Activated T-helper 2 cell treated with anti-CD3 and anti-CD28 coated beads, Interferon-gamma antibody, Interleukin-2, Interleukin-4, amounts not matched to agents 10 μg/mL and 5 μg/mL and 100 μg/mL, durations not matched to agents 14 hours and 24 hours and 36 hours (primary cell): ENCODE results near the gene CDK19. TPM values are rescaled to one million over a fixed set of nuclear protein-coding genes. Genes with fewer than 3 reads are reported as not detected.
"Not testable (repeated sequence)": the region's sequence is repeated elsewhere in the genome, so short reads cannot be mapped to it uniquely, and the experiment has no call there.

ENCODE experiments used
- DNase-seq: peaks from one replicate; pipeline ENCODE4 v3.0.0; 2021; ENCODE audit warnings: low spot score
- H3K27ac Mint-ChIP-seq: one replicate; pipeline ENCODE4 v1.8.0; 2021; ENCODE audit warnings: mixed read lengths
- H3K27me3 Mint-ChIP-seq: one replicate; pipeline ENCODE4 v1.8.0; 2021; ENCODE audit warnings: low read depth, mixed read lengths
- H3K36me3 Mint-ChIP-seq: one replicate; pipeline ENCODE4 v1.8.0; 2021; ENCODE audit warnings: low read depth, mixed read lengths
- H3K4me1 Mint-ChIP-seq: one replicate; pipeline ENCODE4 v1.8.0; 2021; ENCODE audit warnings: low read depth, mixed read lengths
- H3K4me3 Mint-ChIP-seq: one replicate; pipeline ENCODE4 v1.8.0; 2021; ENCODE audit warnings: low read depth, mild to moderate bottlenecking, moderate library complexity, mixed read lengths
- H3K9me3 Mint-ChIP-seq: one replicate; pipeline ENCODE4 v1.8.0; 2021; ENCODE audit warnings: mixed read lengths
- intact Hi-C: fragments of 100-400 bp; cut with micrococcal nuclease; formaldehyde crosslinking; loops from one replicate; pipeline ENCODE4 v1.15.1; 2023
- total RNA-seq: library from RNA; stranded (reverse); gene quantifications from 2 replicates; pipeline ENCODE4 v1.2.3, GENCODE V29; 2022

The CDK19 gene
- total RNA-seq: 19.0 and 22.6 TPM in 2 replicates

- peak; percentile 98 for DNase-seq
- peaks cover 46% of the 10 kb centered on the region for H3K4me1 Mint-ChIP-seq
- H3K36me3 Mint-ChIP-seq: peaks cover 4% of the 10 kb centered on the region
- intact Hi-C loops: loop anchor here (1.0 to 10.0 kb wide), 11 partner anchors 31 to 1227 kb away; partner anchors contain the start of genes AMD1, CDC40, REV3L and RPF2
- H3K27ac Mint-ChIP-seq: peak within 1 kb of the TSS; percentile 100
- peak within 1 kb of the TSS; percentile 100 for H3K4me3 Mint-ChIP-seq
- no peaks in the 10 kb centered on the region for H3K9me3 Mint-ChIP-seq
- H3K27me3 Mint-ChIP-seq: no peaks in the 10 kb centered on the region
Measured at GRCh38 chr6:110815411-110816409, at the start of gene CDK19. Gene CDK19 (minus strand): TSS chr6:110815469. CDS start chr6:110815136, 333 bp downstream.

GRCh38 chr6:110864824-110865223, 49.6 kb upstream of the CDK19 start:
- H3K4me1 Mint-ChIP-seq: peaks cover 8% of the 10 kb centered on the region
- H3K27ac Mint-ChIP-seq: no peak overlapping the region
- H3K36me3 Mint-ChIP-seq: no peaks in the 10 kb centered on the region
- no peak overlapping the region for H3K4me3 Mint-ChIP-seq
- no peaks in the 10 kb centered on the region for H3K27me3 Mint-ChIP-seq
- intact Hi-C loops: no loop called here
- no peaks in the 10 kb centered on the region for H3K9me3 Mint-ChIP-seq
- no peak for DNase-seq

- intact Hi-C loops: no loop called here
- Mint-ChIP-seq H3K36me3 (no peaks in the 10 kb centered on the region), H3K4me3 (no peak overlapping the region), H3K9me3 (no peaks in the 10 kb centered on the region), H3K4me1 (peaks cover 4% of the 10 kb centered on the region), H3K27me3 (no peaks in the 10 kb centered on the region), H3K27ac (no peak overlapping the region)
- DNase-seq: no peak
Measured at GRCh38 chr6:110859335-110859792, 44.1 kb upstream of the CDK19 start.

GRCh38 chr6:110858562-110859214, 43.4 kb upstream of the CDK19 start:
- no peak for DNase-seq

GRCh38 chr6:110858016-110858415, 42.7 kb upstream of the CDK19 start:
- DNase-seq: no peak
- no peaks in the 10 kb centered on the region for H3K27me3 Mint-ChIP-seq
- intact Hi-C loops: no loop called here
- H3K4me3 Mint-ChIP-seq: no peak overlapping the region
- H3K27ac Mint-ChIP-seq: no peak overlapping the region
- no peaks in the 10 kb centered on the region for H3K9me3 Mint-ChIP-seq
- H3K36me3 Mint-ChIP-seq: no peaks in the 10 kb centered on the region
- H3K4me1 Mint-ChIP-seq: peaks cover 4% of the 10 kb centered on the region

More at GRCh38 chr6:110858562-110859214, 43.4 kb upstream of the CDK19 start:
- Mint-ChIP-seq H3K27me3 (no peaks in the 10 kb centered on the region), H3K4me1 (peaks cover 4% of the 10 kb centered on the region), H3K27ac (no peak overlapping the region), H3K4me3 (no peak overlapping the region), H3K36me3 (no peaks in the 10 kb centered on the region), H3K9me3 (no peaks in the 10 kb centered on the region)
- intact Hi-C loops: no loop called here

- DNase-seq: no peak
- H3K9me3 Mint-ChIP-seq: no peaks in the 10 kb centered on the region
- no peak overlapping the region for H3K27ac Mint-ChIP-seq
- H3K4me3 Mint-ChIP-seq: no peak overlapping the region
- H3K4me1 Mint-ChIP-seq: peaks cover 4% of the 10 kb centered on the region
- no peaks in the 10 kb centered on the region for H3K36me3 Mint-ChIP-seq
- intact Hi-C loops: no loop called here
- no peaks in the 10 kb centered on the region for H3K27me3 Mint-ChIP-seq
Measured at GRCh38 chr6:110856296-110856695, 41.0 kb upstream of the CDK19 start.

GRCh38 chr6:110853754-110854477, 38.6 kb upstream of the CDK19 start:
- no peaks in the 10 kb centered on the region for H3K9me3 Mint-ChIP-seq
- H3K27me3 Mint-ChIP-seq: peaks cover 4% of the 10 kb centered on the region
- DNase-seq: no peak
- H3K4me3 Mint-ChIP-seq: no peak overlapping the region
- no peak overlapping the region for H3K27ac Mint-ChIP-seq
- H3K36me3 Mint-ChIP-seq: no peaks in the 10 kb centered on the region
- intact Hi-C loops: no loop called here
- no peaks in the 10 kb centered on the region for H3K4me1 Mint-ChIP-seq

GRCh38 chr6:110852773-110853172, 37.5 kb upstream of the CDK19 start:
- Mint-ChIP-seq H3K9me3 (no peaks in the 10 kb centered on the region), H3K27ac (no peak overlapping the region), H3K4me1 (no peaks in the 10 kb centered on the region), H3K36me3 (no peaks in the 10 kb centered on the region), H3K4me3 (no peak overlapping the region), H3K27me3 (peaks cover 12% of the 10 kb centered on the region)
- intact Hi-C loops: no loop called here
- DNase-seq: no peak

- Mint-ChIP-seq H3K36me3 (no peaks in the 10 kb centered on the region), H3K4me1 (no peaks in the 10 kb centered on the region), H3K4me3 (no peak overlapping the region), H3K9me3 (no peaks in the 10 kb centered on the region), H3K27ac (no peak overlapping the region), H3K27me3 (peaks cover 12% of the 10 kb centered on the region)
- no peak for DNase-seq
- intact Hi-C loops: no loop called here
Measured at GRCh38 chr6:110849781-110850180, 34.5 kb upstream of the CDK19 start.

- H3K27ac Mint-ChIP-seq: no peak overlapping the region
- no peaks in the 10 kb centered on the region for H3K9me3 Mint-ChIP-seq
- H3K36me3 Mint-ChIP-seq: no peaks in the 10 kb centered on the region
- DNase-seq: no peak
- intact Hi-C loops: no loop called here
- H3K4me1 Mint-ChIP-seq: no peaks in the 10 kb centered on the region
- H3K27me3 Mint-ChIP-seq: no peaks in the 10 kb centered on the region
- H3K4me3 Mint-ChIP-seq: no peak overlapping the region
Measured at GRCh38 chr6:110841266-110841665, 26.0 kb upstream of the CDK19 start.

- intact Hi-C loops, H3K9me3 Mint-ChIP-seq, H3K27ac Mint-ChIP-seq, H3K4me1 Mint-ChIP-seq, H3K27me3 Mint-ChIP-seq, H3K4me3 Mint-ChIP-seq, H3K36me3 Mint-ChIP-seq, DNase-seq: not testable (repeated sequence)
Measured at GRCh38 chr6:110835751-110836150, 20.5 kb upstream of the CDK19 start.

GRCh38 chr6:110833831-110834230, 18.6 kb upstream of the CDK19 start:
- Mint-ChIP-seq H3K27ac (no peak overlapping the region), H3K4me3 (no peak overlapping the region), H3K9me3 (no peaks in the 10 kb centered on the region)

More at GRCh38 chr6:110833831-110834230, 18.6 kb upstream of the CDK19 start:
- H3K4me1 Mint-ChIP-seq: no peaks in the 10 kb centered on the region
- H3K27me3 Mint-ChIP-seq: no peaks in the 10 kb centered on the region
- intact Hi-C loops: no loop called here
- no peak for DNase-seq
- no peaks in the 10 kb centered on the region for H3K36me3 Mint-ChIP-seq
